Neuronal stem cell (in vitro differentiated cells): ENCODE measurements around the gene ARHGAP32.

Experiments used
- DNase-seq: peaks from one replicate; pipeline ENCODE4 v3.0.0-alpha.2; 2013; ENCODE audit warnings: low spot score
- H2AFZ ChIP-seq: one replicate; pipeline ENCODE4 v1.6.1; 2013; ENCODE audit warnings: mild to moderate bottlenecking, low read length, inconsistent platforms
- H2AK5ac ChIP-seq: 2 replicates; pipeline ENCODE4 v1.6.1; 2013; ENCODE audit warnings: low read depth, mild to moderate bottlenecking, inconsistent platforms, low read length, moderate library complexity, mixed read lengths
- H2BK120ac ChIP-seq: 2 replicates; pipeline ENCODE4 v1.6.1; 2013; ENCODE audit warnings: low read depth, mild to moderate bottlenecking, inconsistent platforms, low read length, moderate library complexity, mixed read lengths
- H2BK12ac ChIP-seq: one replicate; pipeline ENCODE4 v1.6.1; 2013; ENCODE audit warnings: low read length, inconsistent platforms
- H2BK15ac ChIP-seq: 2 replicates; pipeline ENCODE4 v1.6.1; 2013; ENCODE audit warnings: mild to moderate bottlenecking, low read length, inconsistent platforms, mixed read lengths
- H2BK5ac ChIP-seq: one replicate; pipeline ENCODE4 v1.6.1; 2013; ENCODE audit warnings: inconsistent platforms, mild to moderate bottlenecking, low read length, moderate library complexity
- H3K14ac ChIP-seq: one replicate; pipeline ENCODE4 v1.6.1; 2013; ENCODE audit warnings: low read length, inconsistent platforms
- H3K18ac ChIP-seq: 2 replicates; pipeline ENCODE4 v1.6.1; 2013; ENCODE audit warnings: low read length, inconsistent platforms
- H3K23ac ChIP-seq: 2 replicates; pipeline ENCODE4 v1.6.1; 2013; ENCODE audit warnings: low read depth, mild to moderate bottlenecking, mixed read lengths, low read length, inconsistent platforms; ENCODE audit not compliant: poor library complexity
- H3K27ac ChIP-seq: replicated peaks from 3 replicates; pipeline ENCODE4 v1.5.1; 2013; ENCODE audit warnings: low read length, inconsistent platforms
- H3K27me3 ChIP-seq, 3 experiments: 2 replicates each; pipeline ENCODE4 v1.6.1; 2013; ENCODE audit warnings: low read length in 3 of 3, mild to moderate bottlenecking in 2 of 3, inconsistent platforms in 1 of 3, low read depth in 1 of 3, mixed read lengths in 1 of 3, moderate library complexity in 1 of 3; ENCODE audit not compliant: control insufficient read depth in 3 of 3, insufficient read depth in 3 of 3
- H3K36me3 ChIP-seq, 2 donors: replicated peaks in 1 of 2; 2 replicates each; pipeline ENCODE4 v1.6.1; 2013; ENCODE audit warnings: low read length in 2 of 2; ENCODE audit not compliant: control insufficient read depth in 2 of 2, insufficient read depth in 2 of 2
- H3K4ac ChIP-seq: 2 replicates; pipeline ENCODE4 v1.6.1; 2013; ENCODE audit warnings: inconsistent platforms, mild to moderate bottlenecking, low read length, moderate library complexity
- H3K4me1 ChIP-seq, 2 donors: 1 replicate in 1 of 2; 2 replicates in 1 of 2; pipeline ENCODE4 v1.6.1; 2013; ENCODE audit warnings: low read length in 2 of 2, low read depth in 1 of 2; ENCODE audit not compliant: control insufficient read depth in 2 of 2, insufficient read depth in 1 of 2
- H3K4me2 ChIP-seq: one replicate; pipeline ENCODE4 v1.6.1; 2013; ENCODE audit warnings: mild to moderate bottlenecking, low read length, inconsistent platforms; ENCODE audit not compliant: insufficient read depth, poor library complexity, severe bottlenecking
- H3K4me3 ChIP-seq, 2 donors: 2 replicates each; pipeline ENCODE4 v1.5.1; 2013; ENCODE audit warnings: low read length in 2 of 2, mild to moderate bottlenecking in 2 of 2, inconsistent platforms in 1 of 2, moderate library complexity in 1 of 2
- H3K79me1 ChIP-seq: one replicate; pipeline ENCODE4 v1.6.1; 2013; ENCODE audit warnings: low read depth, mild to moderate bottlenecking, inconsistent platforms, low read length, moderate library complexity
- H3K9ac ChIP-seq: one replicate; pipeline ENCODE4 v1.6.1; 2013; ENCODE audit warnings: mild to moderate bottlenecking, low read depth, low read length, inconsistent platforms; ENCODE audit not compliant: poor library complexity
- H3K9me3 ChIP-seq, 2 donors: replicated peaks in 1 of 2; 2 replicates each; pipeline versions ENCODE3 to v1.6.1; 2013; ENCODE audit warnings: low read length in 2 of 2, mild to moderate bottlenecking in 2 of 2, inconsistent platforms in 1 of 2, low read depth in 1 of 2, mixed read lengths in 1 of 2, moderate library complexity in 1 of 2; ENCODE audit not compliant: control insufficient read depth in 2 of 2, insufficient read depth in 1 of 2
- H4K8ac ChIP-seq: one replicate; pipeline ENCODE4 v1.6.1; 2013; ENCODE audit warnings: low read depth, mild to moderate bottlenecking, inconsistent platforms, low read length, moderate library complexity
- H4K91ac ChIP-seq: one replicate; pipeline ENCODE4 v1.6.1; 2013; ENCODE audit warnings: low read length, low read depth, mild to moderate bottlenecking, inconsistent platforms; ENCODE audit not compliant: poor library complexity
- WGBS, 2 donors: extraction: QIAGEN DNeasy Blood & Tissue Kit; methylation state at CpG; one replicate each; pipeline ENCODE4 v1.1.7; 2013; ENCODE audit warnings: missing lambda C conversion rate in 2 of 2, mixed read lengths in 1 of 2; ENCODE audit not compliant: insufficient read length in 2 of 2, insufficient replicate concordance in 1 of 2; ENCODE audit errors: extremely low coverage in 2 of 2; 5-methylcytosine and 5-hydroxymethylcytosine counted together

The ARHGAP32 gene

DNA sequence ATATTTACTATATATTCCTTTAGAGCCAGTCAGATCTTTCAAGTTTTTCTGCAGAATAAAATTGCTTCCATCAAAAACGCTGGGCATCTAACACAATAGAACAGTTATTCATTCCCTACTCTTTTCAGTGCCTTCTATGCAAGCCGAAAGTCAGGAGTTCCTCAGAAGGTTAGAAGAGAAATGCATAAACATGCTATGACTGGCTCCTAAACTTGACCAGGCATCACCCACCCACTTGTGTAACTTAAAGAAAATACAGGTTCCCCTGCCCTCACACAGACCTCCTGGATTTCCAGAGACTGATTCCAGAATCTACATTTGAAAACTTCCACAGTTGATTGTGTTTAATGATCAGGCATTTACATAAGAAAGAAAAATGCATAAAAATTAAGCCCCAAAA lies 19.3 kb upstream of the ARHGAP32 start:
- no peak overlapping the region for H3K9ac ChIP-seq
- H3K18ac ChIP-seq: no peak overlapping the region
- no peak overlapping the region for H2BK120ac ChIP-seq
- no peak overlapping the region for H2BK5ac ChIP-seq
- DNase-seq: no peak
- H2AK5ac ChIP-seq: no peak overlapping the region
- no peaks in the 10 kb centered on the region for H3K36me3 ChIP-seq
- no peak overlapping the region for H2AFZ ChIP-seq
- H4K8ac ChIP-seq: no peak overlapping the region
- H3K4me1 ChIP-seq: peaks cover 4 to 13% of the 10 kb centered on the region in 2 donors
- whole genome bisulfite sequencing, 2 donors: no CpG with 5 or more reads among the region's 2 CpGs
- no peak overlapping the region for H3K14ac ChIP-seq
- H3K9me3 ChIP-seq: peaks cover 0 to 13% of the 10 kb centered on the region in 2 donors
- H2BK15ac ChIP-seq: no peak overlapping the region
- H3K23ac ChIP-seq: no peak overlapping the region
- no peak overlapping the region for H3K4me3 ChIP-seq
- H3K79me1 ChIP-seq: no peaks in the 10 kb centered on the region
- no peak overlapping the region for H3K27ac ChIP-seq
- H2BK12ac ChIP-seq: no peak overlapping the region
- H3K4ac ChIP-seq: no peak overlapping the region
- H3K27me3 ChIP-seq: no peaks in the 10 kb centered on the region
- no peak overlapping the region for H4K91ac ChIP-seq
- no peak overlapping the region for H3K4me2 ChIP-seq

GRCh38 chr11:129210831-129211181 lies 18.7 kb upstream of the ARHGAP32 start:
- WGBS, 2 donors: no CpG with 5 or more reads among the region's 5 CpGs
- no peak overlapping the region for H4K91ac ChIP-seq
- no peak for DNase-seq
- H2BK5ac ChIP-seq: no peak overlapping the region
- H3K9me3 ChIP-seq: peaks cover 0 to 13% of the 10 kb centered on the region in 2 donors
- H2BK15ac ChIP-seq: no peak overlapping the region
- no peak overlapping the region for H3K4ac ChIP-seq
- H2AFZ ChIP-seq: no peak overlapping the region
- H2AK5ac ChIP-seq: no peak overlapping the region
- H3K23ac ChIP-seq: no peak overlapping the region
- no peak overlapping the region for H4K8ac ChIP-seq
- no peak overlapping the region for H2BK12ac ChIP-seq
- H3K27me3 ChIP-seq: no peaks in the 10 kb centered on the region
- no peak overlapping the region for H2BK120ac ChIP-seq
- no peak overlapping the region for H3K18ac ChIP-seq
- no peaks in the 10 kb centered on the region for H3K36me3 ChIP-seq
- no peaks in the 10 kb centered on the region for H3K79me1 ChIP-seq
- no peak overlapping the region for H3K4me2 ChIP-seq
- no peak overlapping the region for H3K14ac ChIP-seq
- peaks cover 2 to 13% of the 10 kb centered on the region in 2 donors for H3K4me1 ChIP-seq
- H3K27ac ChIP-seq: no peak overlapping the region
- no peak overlapping the region for H3K9ac ChIP-seq
- no peak overlapping the region for H3K4me3 ChIP-seq

- Histone ChIP-seq H2AK5ac (no peak overlapping the region), H3K36me3 (no peaks in the 10 kb centered on the region), H4K8ac (no peak overlapping the region), H3K27me3 (no peaks in the 10 kb centered on the region), H3K14ac (no peak overlapping the region), H3K18ac (no peak overlapping the region), H3K23ac (no peak overlapping the region), H2BK120ac (no peak overlapping the region), H3K4me1 (peaks cover 2 to 13% of the 10 kb centered on the region in 2 donors), H2AFZ (no peak overlapping the region), H4K91ac (no peak overlapping the region), H3K27ac (no peak overlapping the region), H3K9me3 (peaks cover 0 to 7% of the 10 kb centered on the region in 2 donors), H3K4me3 (no peak overlapping the region), H3K9ac (no peak overlapping the region), H3K4ac (no peak overlapping the region), H3K79me1 (no peaks in the 10 kb centered on the region), H3K4me2 (no peak overlapping the region), H2BK12ac (no peak overlapping the region), H2BK5ac (no peak overlapping the region), H2BK15ac (no peak overlapping the region)
- DNase-seq: no peak
- WGBS, 2 donors: no CpG with 5 or more reads among the region's 7 CpGs
Observed at GRCh38 chr11:129209891-129210830, 18.0 kb upstream of the ARHGAP32 start.

DNA sequence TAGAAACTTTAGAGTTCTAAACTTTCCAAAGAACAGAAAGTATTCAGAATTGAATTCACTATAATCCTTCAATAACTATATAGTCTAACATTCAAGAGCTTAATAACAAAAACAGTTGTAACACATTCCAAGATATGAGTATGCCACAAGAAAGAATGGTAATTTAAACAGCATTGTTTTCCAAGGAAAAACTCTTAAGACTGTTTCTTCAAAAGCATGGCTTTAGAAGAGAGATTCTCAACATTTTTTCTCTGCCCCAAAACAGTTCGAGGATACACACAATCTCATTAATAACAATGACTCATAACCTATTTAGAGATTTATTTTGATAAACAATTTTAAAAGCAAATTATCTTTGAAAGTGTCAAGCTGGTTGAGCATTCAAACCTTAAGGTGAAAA lies 16.7 kb upstream of the ARHGAP32 start:
- no peak overlapping the region for H2BK12ac ChIP-seq
- H4K8ac ChIP-seq: no peak overlapping the region
- H3K9ac ChIP-seq: no peak overlapping the region
- H2BK5ac ChIP-seq: no peak overlapping the region
- no peak overlapping the region for H3K4me3 ChIP-seq
- H3K23ac ChIP-seq: no peak overlapping the region
- H3K14ac ChIP-seq: no peak overlapping the region
- peaks cover 0 to 10% of the 10 kb centered on the region in 2 donors for H3K4me1 ChIP-seq
- no peak overlapping the region for H2BK120ac ChIP-seq
- H3K36me3 ChIP-seq: no peaks in the 10 kb centered on the region
- no peak overlapping the region for H3K4me2 ChIP-seq
- no peak overlapping the region for H3K4ac ChIP-seq
- no peak overlapping the region for H2AFZ ChIP-seq
- H3K27ac ChIP-seq: no peak overlapping the region
- no peak for DNase-seq
- H3K27me3 ChIP-seq: no peaks in the 10 kb centered on the region
- H3K79me1 ChIP-seq: no peaks in the 10 kb centered on the region
- H4K91ac ChIP-seq: no peak overlapping the region
- H2BK15ac ChIP-seq: no peak overlapping the region
- H3K9me3 ChIP-seq: no peaks in the 10 kb centered on the region
- H2AK5ac ChIP-seq: no peak overlapping the region
- no peak overlapping the region for H3K18ac ChIP-seq
- no CpG with 5 or more reads among the region's 1 CpG for WGBS, 2 donors
